OCI-LY1 (cell line): Measurements from ENCODE around the gene MAZ.

Source experiments
- H2AFZ ChIP-seq: fragments of 200-600 bp; sonication (generic), shearing (Covaris generic); 2 replicates; pipeline ENCODE4 v1.6.0; 2014; ENCODE audit warnings: antibody characterized with exemption, mild to moderate bottlenecking, low read length
- H3F3A ChIP-seq: fragments of 200-600 bp; sonication (generic), shearing (Covaris generic); 2 replicates; pipeline ENCODE4 v1.6.0; 2014; ENCODE audit warnings: mild to moderate bottlenecking, antibody characterized with exemption, low read length, moderate library complexity; ENCODE audit not compliant: insufficient read depth
- H3K27ac ChIP-seq: fragments of 200-600 bp; sonication (generic); 2 replicates; pipeline ENCODE4 v1.5.1; 2014; ENCODE audit warnings: low read length, mixed run types, mild to moderate bottlenecking, low read depth; ENCODE audit not compliant: poor library complexity, severe bottlenecking
- H3K27me3 ChIP-seq: fragments of 200-600 bp; sonication (generic); 2 replicates; pipeline ENCODE4 v1.6.0; 2014; ENCODE audit warnings: antibody characterized with exemption, mild to moderate bottlenecking, low read length, moderate library complexity; ENCODE audit not compliant: insufficient read depth
- H3K36me3 ChIP-seq: fragments of 200-600 bp; sonication (generic); 2 replicates; pipeline ENCODE4 v1.6.1; 2014; ENCODE audit warnings: mild to moderate bottlenecking, antibody characterized with exemption, low read length, moderate library complexity, mixed read lengths; ENCODE audit not compliant: insufficient read depth
- H3K4me1 ChIP-seq: fragments of 200-600 bp; sonication (generic); 2 replicates; pipeline ENCODE4 v1.5.1; 2014; ENCODE audit warnings: mild to moderate bottlenecking, low read length, moderate library complexity; ENCODE audit not compliant: insufficient read depth, severe bottlenecking
- H3K4me2 ChIP-seq: fragments of 200-600 bp; sonication (generic), shearing (Covaris generic); 2 replicates; pipeline ENCODE4 v1.6.1; 2014; ENCODE audit warnings: low read length
- H3K4me3 ChIP-seq: fragments of 200-600 bp; sonication (generic); 2 replicates; pipeline ENCODE4 v1.5.1; 2014; ENCODE audit warnings: low read length, low read depth, mild to moderate bottlenecking, mixed read lengths; ENCODE audit not compliant: poor library complexity, severe bottlenecking
- H3K79me2 ChIP-seq: fragments of 200-600 bp; shearing (Covaris generic); 2 replicates; pipeline ENCODE4 v1.6.1; 2016; ENCODE audit warnings: mixed run types, low read length, mixed read lengths; ENCODE audit not compliant: insufficient read depth
- H3K9ac ChIP-seq: fragments of 200-600 bp; sonication (generic), shearing (Covaris generic); 2 replicates; pipeline ENCODE4 v1.6.1; 2014; ENCODE audit warnings: mild to moderate bottlenecking, low read length, mixed read lengths
- H3K9me2 ChIP-seq: fragments of 200-600 bp; sonication (generic), shearing (Covaris generic); 2 replicates; pipeline ENCODE4 v1.6.1; 2014; ENCODE audit warnings: low read depth, mild to moderate bottlenecking, low read length, mixed read lengths
- H3K9me3 ChIP-seq: fragments of 200-600 bp; shearing (Covaris generic); 2 replicates; pipeline ENCODE4 v1.6.1; 2014; ENCODE audit warnings: low read length, mixed read lengths
- H4K20me1 ChIP-seq: fragments of 200-600 bp; sonication (generic), shearing (Covaris generic); 2 replicates; pipeline ENCODE4 v1.6.0; 2016; ENCODE audit warnings: mild to moderate bottlenecking, low read length; ENCODE audit not compliant: insufficient read depth
- EZH2 ChIP-seq: fragments of 200-600 bp; sonication (generic), shearing (Covaris generic); IDR thresholded peaks from 2 replicates; pipeline ENCODE4 v1.8.0; 2017; ENCODE audit warnings: borderline replicate concordance, mixed run types, mild to moderate bottlenecking, antibody characterized with exemption, low read length, moderate library complexity, mixed read lengths
- TF ChIP-seq, protein P1 (sequence below): fragments of 200-600 bp; sonication (generic), shearing (Covaris generic); IDR thresholded peaks from 2 replicates; pipeline ENCODE4 v1.5.1; 2017; ENCODE audit warnings: mild to moderate bottlenecking, antibody characterized with exemption, low read length, moderate library complexity, mixed read lengths

MAZ gene

DNA sequence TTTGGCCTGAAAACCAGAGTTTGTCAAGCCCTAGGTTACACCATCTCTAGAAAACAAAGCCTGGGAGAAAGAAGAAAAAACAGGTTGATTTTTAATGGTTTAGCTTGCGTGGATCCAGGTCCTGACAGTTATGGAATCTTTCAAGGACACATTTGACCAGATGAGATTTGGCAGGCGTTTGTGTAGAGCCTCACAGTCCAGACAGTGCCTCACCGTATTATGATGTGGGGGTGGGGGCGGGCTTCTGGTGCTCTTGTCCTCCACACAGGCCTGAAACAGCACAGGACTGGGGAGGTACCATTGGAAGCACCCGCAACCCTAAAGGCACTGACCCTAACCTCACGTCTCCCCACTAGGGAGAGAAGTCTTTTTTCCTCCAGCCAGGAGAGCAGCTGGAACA lies 33.5 kb downstream of the MAZ start:
- no peaks in the 10 kb centered on the region for H3F3A ChIP-seq
- H3K27ac ChIP-seq: no peak overlapping the region
- no peaks in the 10 kb centered on the region for H3K79me2 ChIP-seq
- no peaks in the 10 kb centered on the region for H3K9me3 ChIP-seq
- H3K9me2 ChIP-seq: no peaks in the 10 kb centered on the region
- no peak overlapping the region for H2AFZ ChIP-seq
- H3K36me3 ChIP-seq: no peaks in the 10 kb centered on the region
- H3K4me3 ChIP-seq: no peak overlapping the region
- H3K4me1 ChIP-seq: no peaks in the 10 kb centered on the region
- no peak overlapping the region for H3K9ac ChIP-seq
- H3K27me3 ChIP-seq: no peaks in the 10 kb centered on the region
- TF ChIP-seq, protein P1, sequence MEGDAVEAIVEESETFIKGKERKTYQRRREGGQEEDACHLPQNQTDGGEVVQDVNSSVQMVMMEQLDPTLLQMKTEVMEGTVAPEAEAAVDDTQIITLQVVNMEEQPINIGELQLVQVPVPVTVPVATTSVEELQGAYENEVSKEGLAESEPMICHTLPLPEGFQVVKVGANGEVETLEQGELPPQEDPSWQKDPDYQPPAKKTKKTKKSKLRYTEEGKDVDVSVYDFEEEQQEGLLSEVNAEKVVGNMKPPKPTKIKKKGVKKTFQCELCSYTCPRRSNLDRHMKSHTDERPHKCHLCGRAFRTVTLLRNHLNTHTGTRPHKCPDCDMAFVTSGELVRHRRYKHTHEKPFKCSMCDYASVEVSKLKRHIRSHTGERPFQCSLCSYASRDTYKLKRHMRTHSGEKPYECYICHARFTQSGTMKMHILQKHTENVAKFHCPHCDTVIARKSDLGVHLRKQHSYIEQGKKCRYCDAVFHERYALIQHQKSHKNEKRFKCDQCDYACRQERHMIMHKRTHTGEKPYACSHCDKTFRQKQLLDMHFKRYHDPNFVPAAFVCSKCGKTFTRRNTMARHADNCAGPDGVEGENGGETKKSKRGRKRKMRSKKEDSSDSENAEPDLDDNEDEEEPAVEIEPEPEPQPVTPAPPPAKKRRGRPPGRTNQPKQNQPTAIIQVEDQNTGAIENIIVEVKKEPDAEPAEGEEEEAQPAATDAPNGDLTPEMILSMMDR: no peak
- no peak for TF ChIP-seq EZH2
- no peaks in the 10 kb centered on the region for H4K20me1 ChIP-seq
- no peak overlapping the region for H3K4me2 ChIP-seq

DNA sequence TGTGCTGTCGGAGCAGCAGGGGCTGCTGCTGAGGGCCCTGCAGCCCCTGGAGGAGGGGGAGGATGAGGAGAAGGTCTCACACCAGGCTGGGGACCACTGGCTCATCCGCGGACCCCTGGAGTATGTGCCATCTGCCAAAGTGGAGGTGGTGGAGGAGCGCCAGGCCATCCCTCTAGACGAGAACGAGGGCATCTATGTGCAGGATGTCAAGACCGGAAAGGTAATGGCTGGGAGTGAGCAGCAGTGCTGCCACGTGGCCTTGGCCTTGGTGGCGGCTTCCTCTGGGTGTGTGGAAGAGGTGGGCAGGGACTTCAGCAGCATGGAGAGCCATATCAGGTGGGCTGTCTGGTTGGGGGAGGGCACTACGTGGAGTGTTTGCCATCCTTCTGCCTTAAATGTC lies 33.9 kb downstream of the MAZ start:
- Histone ChIP-seq H3K79me2 (no peaks in the 10 kb centered on the region), H3K27ac (no peak overlapping the region), H3F3A (no peaks in the 10 kb centered on the region), H3K4me1 (no peaks in the 10 kb centered on the region), H3K9ac (no peak overlapping the region), H3K9me2 (no peaks in the 10 kb centered on the region), H4K20me1 (no peaks in the 10 kb centered on the region), H3K4me2 (no peak overlapping the region), H2AFZ (no peak overlapping the region), H3K9me3 (no peaks in the 10 kb centered on the region), H3K36me3 (no peaks in the 10 kb centered on the region), H3K4me3 (no peak overlapping the region), H3K27me3 (no peaks in the 10 kb centered on the region)
- no peak for TF ChIP-seq EZH2
- TF ChIP-seq, protein P1: no peak

DNA sequence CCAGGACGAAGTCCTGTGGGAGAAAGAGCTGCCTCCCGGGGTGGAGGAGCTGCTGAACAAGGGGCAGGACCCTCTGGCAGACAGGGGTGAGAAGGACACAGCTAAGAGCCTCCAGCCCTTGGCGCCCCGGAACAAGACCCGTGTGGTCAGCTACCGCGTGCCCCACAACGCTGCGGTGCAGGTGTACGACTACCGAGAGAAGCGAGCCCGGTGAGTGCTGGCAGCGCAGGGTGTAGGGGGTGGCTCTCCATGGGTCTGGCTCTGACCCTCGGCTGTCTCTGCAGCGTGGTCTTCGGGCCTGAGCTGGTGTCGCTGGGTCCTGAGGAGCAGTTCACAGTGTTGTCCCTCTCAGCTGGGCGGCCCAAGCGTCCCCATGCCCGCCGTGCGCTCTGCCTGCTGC lies 35.3 kb downstream of the MAZ start:
- TF ChIP-seq, protein P1: no peak
- TF ChIP-seq EZH2: no peak
- no peak overlapping the region for H3K4me2 ChIP-seq
- H3K9me3 ChIP-seq: no peaks in the 10 kb centered on the region
- H3K27ac ChIP-seq: no peak overlapping the region
- H3K4me3 ChIP-seq: no peak overlapping the region
- H2AFZ ChIP-seq: no peak overlapping the region
- no peaks in the 10 kb centered on the region for H3K79me2 ChIP-seq
- no peaks in the 10 kb centered on the region for H3K9me2 ChIP-seq
- no peaks in the 10 kb centered on the region for H3K4me1 ChIP-seq
- no peaks in the 10 kb centered on the region for H4K20me1 ChIP-seq
- no peaks in the 10 kb centered on the region for H3F3A ChIP-seq
- H3K27me3 ChIP-seq: no peaks in the 10 kb centered on the region
- no peaks in the 10 kb centered on the region for H3K36me3 ChIP-seq
- no peak overlapping the region for H3K9ac ChIP-seq
